IMR-90 (cell line): Measurements from ENCODE around the gene ERN1. TPM values are rescaled to one million over a fixed set of nuclear protein-coding genes. Genes with fewer than 3 reads are reported as not detected.

Experiments used
- ATAC-seq: fragments of 200-7000 bp; cut with Tn5 transposase; 2 replicates; pipeline ENCODE4 v1.9.1; 2020; ENCODE audit warnings: low read depth, mild to moderate bottlenecking, moderate library complexity
- BruUV-seq: library from RNA; stranded (reverse); fragments of 400-500 nt; replicated peaks from 2 replicates; lab custom pipeline; 2021; lab: Mats Ljungman, UMichigan
- CTCF ChIA-PET: fragments of 300-600 bp; formaldehyde crosslinking; extraction: SDS; loops from one replicate; lab custom pipeline; 2021; ENCODE audit warnings: antibody characterized with exemption; lab: Yijun Ruan, JAX
- POLR2A ChIA-PET: fragments of 300-600 bp; sonication (Branson Sonifier 250); formaldehyde crosslinking; loops from one replicate; lab custom pipeline; 2022; ENCODE audit warnings: antibody characterized with exemption; ENCODE audit not compliant: unreplicated experiment; lab: Charles Lee
- DNase-seq: peaks from one replicate; pipeline ENCODE4 v3.0.0; 2013
- H2AFZ ChIP-seq: replicated peaks from 2 replicates; pipeline ENCODE3; 2013; ENCODE audit warnings: low read length, mild to moderate bottlenecking; ENCODE audit not compliant: poor library complexity
- H2AK5ac ChIP-seq: 2 replicates; pipeline ENCODE4 v1.6.1; 2013; ENCODE audit warnings: low read depth, low read length, inconsistent platforms
- H2AK9ac ChIP-seq: replicated peaks from 2 replicates; pipeline ENCODE3; 2013; ENCODE audit warnings: mild to moderate bottlenecking, low read depth, low read length, moderate library complexity; ENCODE audit not compliant: poor library complexity
- H2BK120ac ChIP-seq: 2 replicates; pipeline ENCODE4 v1.6.1; 2013; ENCODE audit warnings: low read depth, low read length, inconsistent platforms
- H2BK15ac ChIP-seq: 3 replicates; pipeline ENCODE4 v1.6.1; 2013; ENCODE audit warnings: low read depth, low read length, inconsistent platforms
- H2BK20ac ChIP-seq: 2 replicates; pipeline ENCODE4 v1.6.1; 2013; ENCODE audit warnings: low read depth, mild to moderate bottlenecking, inconsistent platforms, low read length, moderate library complexity
- H2BK5ac ChIP-seq: 2 replicates; pipeline ENCODE4 v1.6.1; 2013; ENCODE audit warnings: mild to moderate bottlenecking, low read depth, low read length, inconsistent platforms; ENCODE audit not compliant: poor library complexity, severe bottlenecking
- H3K14ac ChIP-seq: replicated peaks from 2 replicates; pipeline ENCODE4 v1.6.1; 2013; ENCODE audit warnings: low read depth, low read length, inconsistent platforms
- H3K18ac ChIP-seq: 2 replicates; pipeline ENCODE4 v1.6.1; 2013; ENCODE audit warnings: low read depth, low read length, control low read depth
- H3K23ac ChIP-seq: 2 replicates; pipeline ENCODE4 v1.6.1; 2013; ENCODE audit warnings: low read depth, low read length, inconsistent platforms
- H3K27ac ChIP-seq: 2 replicates; pipeline ENCODE4 v1.5.1; 2013; ENCODE audit warnings: mild to moderate bottlenecking, control low read depth, low read length; ENCODE audit not compliant: insufficient read depth
- H3K27me3 ChIP-seq: 2 replicates; pipeline ENCODE4 v1.6.1; 2013; ENCODE audit warnings: low read length; ENCODE audit not compliant: control insufficient read depth, insufficient read depth
- H3K36me3 ChIP-seq: 2 replicates; pipeline ENCODE4 v1.6.1; 2013; ENCODE audit warnings: low read length, mixed read lengths; ENCODE audit not compliant: control insufficient read depth, insufficient read depth
- H3K4ac ChIP-seq: 2 replicates; pipeline ENCODE4 v1.6.1; 2013; ENCODE audit warnings: low read depth, low read length, inconsistent platforms
- H3K4me1 ChIP-seq: 2 replicates; pipeline ENCODE4 v1.6.1; 2013; ENCODE audit warnings: low read length, mixed read lengths; ENCODE audit not compliant: control insufficient read depth, insufficient read depth
- H3K4me2 ChIP-seq: 2 replicates; pipeline ENCODE4 v1.6.1; 2013; ENCODE audit warnings: low read depth, mild to moderate bottlenecking, control low read depth, low read length, moderate library complexity
- H3K4me3 ChIP-seq: 2 replicates; pipeline ENCODE4 v1.5.1; 2013; ENCODE audit warnings: low read depth, mild to moderate bottlenecking, control low read depth, low read length, moderate library complexity; ENCODE audit not compliant: insufficient read depth
- H3K56ac ChIP-seq: 2 replicates; pipeline ENCODE4 v1.6.1; 2013; ENCODE audit warnings: low read length, inconsistent platforms; ENCODE audit not compliant: insufficient read depth; ENCODE audit errors: extremely low read depth
- H3K79me1 ChIP-seq, 2 experiments: 2 replicates each; pipeline ENCODE4 v1.6.1; 2013; ENCODE audit warnings: low read length in 2 of 2, inconsistent platforms in 1 of 2, low read depth in 1 of 2
- H3K9ac ChIP-seq: 2 replicates; pipeline ENCODE4 v1.6.1; 2013; ENCODE audit warnings: low read depth, low read length, control low read depth
- H3K9me1 ChIP-seq: 2 replicates; pipeline ENCODE4 v1.6.1; 2013; ENCODE audit warnings: low read length, inconsistent platforms; ENCODE audit not compliant: insufficient read depth
- H3K9me3 ChIP-seq: 2 replicates; pipeline ENCODE4 v1.6.1; 2013; ENCODE audit warnings: low read length; ENCODE audit not compliant: control insufficient read depth, insufficient read depth
- H4K20me1 ChIP-seq: 2 replicates; pipeline ENCODE4 v1.6.1; 2013; ENCODE audit warnings: low read length, inconsistent platforms; ENCODE audit not compliant: insufficient read depth
- H4K5ac ChIP-seq: 2 replicates; pipeline ENCODE4 v1.6.1; 2013; ENCODE audit warnings: mild to moderate bottlenecking, low read depth, low read length, control low read depth
- H4K8ac ChIP-seq, 2 experiments: 2 replicates each; pipeline ENCODE4 v1.6.1; 2013; ENCODE audit warnings: low read depth in 2 of 2, low read length in 2 of 2, control low read depth in 1 of 2, inconsistent platforms in 1 of 2
- H4K91ac ChIP-seq: 2 replicates; pipeline ENCODE4 v1.6.1; 2013; ENCODE audit warnings: low read depth, low read length, inconsistent platforms; ENCODE audit not compliant: insufficient read depth
- MAFK ChIP-seq: IDR thresholded peaks from 2 replicates; pipeline ENCODE4 v1.6.1; 2012; ENCODE audit warnings: low read depth, low read length, improper control_type of control experiment
- POLR2A ChIP-seq: IDR thresholded peaks from 2 replicates; pipeline ENCODE4 v1.6.1; 2012; ENCODE audit warnings: mild to moderate bottlenecking, low read depth, low read length
- SMC3 ChIP-seq: fragments of 150-350 bp; IDR thresholded peaks from 2 replicates; pipeline ENCODE4 v1.6.1; 2016; ENCODE audit warnings: low read depth, mild to moderate bottlenecking, antibody characterized with exemption, low read length, moderate library complexity
- WGBS, 2 experiments: methylation state at CpG; one replicate each; pipeline versions ENCODE4 v1.1.5 to v1.1.7; 2013; ENCODE audit warnings: missing lambda C conversion rate in 2 of 2; ENCODE audit not compliant: insufficient read length in 1 of 2; ENCODE audit errors: extremely low coverage in 2 of 2; 5-methylcytosine and 5-hydroxymethylcytosine counted together
- dilution Hi-C: fragments of 300-500 bp; cut with HindIII; formaldehyde crosslinking; loops from one replicate; pipeline ENCODE4 v1.14.3; 2018; ENCODE audit warnings: low sequenced_read_pairs; ENCODE audit not compliant: unreplicated experiment
- in situ Hi-C: fragments of 300-500 bp; cut with MboI; formaldehyde crosslinking; loops from 3 replicates; pipeline ENCODE4 v1.14.3; 2019; ENCODE audit warnings: low sequenced_read_pairs, inconsistent platforms, mixed read lengths
- intact Hi-C: fragments of 100-400 bp; cut with micrococcal nuclease; formaldehyde crosslinking; loops from 2 replicates; pipeline ENCODE4 v1.10.0; 2022
- polyA plus RNA-seq, 3 experiments: library from polyadenylated mRNA; depleted of rRNA; stranded (reverse); fragments of >200 nt; gene quantifications; 2 replicates each; pipeline ENCODE4 v1.2.3, GENCODE V29; 2012; ENCODE audit warnings: low replicate concordance in 1 of 3
- total RNA-seq: library from RNA; depleted of rRNA; stranded (reverse); fragments of >200 nt; gene quantifications from 2 replicates; pipeline ENCODE4 v1.2.3, GENCODE V29; 2012
- TF ChIP-seq, protein P1 (sequence below): fragments of 150-350 bp; IDR thresholded peaks from 2 replicates; pipeline ENCODE4 v1.6.1; 2016; ENCODE audit warnings: low read depth, mild to moderate bottlenecking, low read length, moderate library complexity, borderline replicate concordance

The ERN1 gene
- total and polyA plus RNA-seq, 2 of the 4 experiments (the other 2 are of a cell fraction): 2.7 to 4.1 TPM

DNA sequence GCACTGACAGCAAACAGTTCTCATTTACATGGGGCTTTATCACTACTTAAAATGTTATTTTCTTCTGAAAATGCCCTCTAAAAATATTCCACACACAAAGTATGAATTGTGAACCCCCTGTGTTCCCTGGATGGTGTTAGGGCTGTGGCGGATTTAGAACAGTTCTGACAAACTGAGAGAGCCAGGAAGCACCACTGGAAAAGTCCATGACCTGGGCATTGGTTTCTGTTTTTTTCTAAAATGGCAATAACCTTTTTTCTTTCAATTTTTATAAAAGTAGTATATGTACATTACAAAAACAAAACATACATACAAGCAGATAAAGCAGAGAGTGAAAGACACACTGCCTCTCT, 21.0 kb upstream of the ERN1 start:
- dilution Hi-C loops: no loop called here
- H3K36me3 ChIP-seq: peaks cover 12% of the 10 kb centered on the region; the same call in 1 of the 2 replicates
- CTCF ChIA-PET: no interaction called here

More for the DNA sequence above, 21.0 kb upstream of the ERN1 start:
- Histone ChIP-seq H3K4ac (no peak overlapping the region), H4K91ac (no peak overlapping the region), H2BK120ac (no peak overlapping the region), H3K4me3 (no peak overlapping the region), H3K79me1 (peaks cover 7 to 25% of the 10 kb centered on the region in 2 experiments; a peak in 3 of 4 replicates), H4K5ac (no peak overlapping the region), H2AK5ac (no peak overlapping the region), H2BK15ac (no peak overlapping the region), H4K8ac (no peak overlapping the region), H3K9me3 (no peaks in the 10 kb centered on the region), H3K23ac (no peak overlapping the region), H4K20me1 (peaks cover 24% of the 10 kb centered on the region), H3K27me3 (no peaks in the 10 kb centered on the region), H3K27ac (no peak overlapping the region), H3K56ac (no peak overlapping the region), H3K9ac (no peak overlapping the region), H3K14ac (no peak overlapping the region), H2BK20ac (no peak overlapping the region), H3K4me2 (no peak overlapping the region), H3K18ac (no peak overlapping the region), H2BK5ac (no peak overlapping the region), H3K9me1 (peaks cover 16% of the 10 kb centered on the region), H2AFZ (no peak overlapping the region), H3K4me1 (peaks cover 7% of the 10 kb centered on the region), H2AK9ac (no peak overlapping the region)
- BruUV-seq: no TSS peak
- in situ Hi-C loops: no loop called here
- intact Hi-C loops: no loop called here
- DNase-seq (no peak), ATAC-seq (no peak)
- WGBS, 2 experiments: no CpG with 5 or more reads among the region's 1 CpG
- POLR2A ChIA-PET: no interaction called here
- TF ChIP-seq, protein P1, sequence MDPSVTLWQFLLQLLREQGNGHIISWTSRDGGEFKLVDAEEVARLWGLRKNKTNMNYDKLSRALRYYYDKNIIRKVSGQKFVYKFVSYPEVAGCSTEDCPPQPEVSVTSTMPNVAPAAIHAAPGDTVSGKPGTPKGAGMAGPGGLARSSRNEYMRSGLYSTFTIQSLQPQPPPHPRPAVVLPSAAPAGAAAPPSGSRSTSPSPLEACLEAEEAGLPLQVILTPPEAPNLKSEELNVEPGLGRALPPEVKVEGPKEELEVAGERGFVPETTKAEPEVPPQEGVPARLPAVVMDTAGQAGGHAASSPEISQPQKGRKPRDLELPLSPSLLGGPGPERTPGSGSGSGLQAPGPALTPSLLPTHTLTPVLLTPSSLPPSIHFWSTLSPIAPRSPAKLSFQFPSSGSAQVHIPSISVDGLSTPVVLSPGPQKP: no peak
- no peak for TF ChIP-seq POLR2A
- no peak for TF ChIP-seq SMC3
- no peak for TF ChIP-seq MAFK
